Activated CD8-positive, alpha-beta memory T cell treated with anti-CD3 and anti-CD28 coated beads, Interleukin-2, amount 50 U/mL, for 24 hours (primary cell): ENCODE measurements around the gene MEIS3.
"Not testable (repeated sequence)": the region's sequence is repeated elsewhere in the genome, so short reads cannot be mapped to it uniquely, and the experiment has no call there.

Experiments used
- DNase-seq: peaks from one replicate; pipeline ENCODE4 v3.0.0-alpha.2; 2020; ENCODE audit errors: extremely low read depth

MEIS3 gene

DNA sequence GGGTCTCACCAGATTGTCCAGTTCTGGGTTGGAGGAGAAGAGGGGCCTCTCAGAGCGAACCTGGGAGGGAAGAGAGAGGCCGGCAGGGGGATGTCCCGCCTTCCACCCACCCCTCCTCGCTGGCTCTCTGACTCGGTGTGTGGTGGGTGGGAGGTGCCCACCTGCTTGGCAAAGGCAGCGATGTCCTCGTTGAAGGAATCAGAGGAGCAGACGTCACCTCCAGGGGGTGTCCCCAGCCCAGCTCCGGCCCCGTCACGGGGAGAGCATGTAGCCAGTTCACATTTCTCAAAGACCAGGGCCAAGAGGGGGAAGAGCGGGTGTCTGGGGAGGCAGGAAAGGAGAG lies 2.7 kb downstream of the MEIS3 start:
- no peak for DNase-seq

DNA sequence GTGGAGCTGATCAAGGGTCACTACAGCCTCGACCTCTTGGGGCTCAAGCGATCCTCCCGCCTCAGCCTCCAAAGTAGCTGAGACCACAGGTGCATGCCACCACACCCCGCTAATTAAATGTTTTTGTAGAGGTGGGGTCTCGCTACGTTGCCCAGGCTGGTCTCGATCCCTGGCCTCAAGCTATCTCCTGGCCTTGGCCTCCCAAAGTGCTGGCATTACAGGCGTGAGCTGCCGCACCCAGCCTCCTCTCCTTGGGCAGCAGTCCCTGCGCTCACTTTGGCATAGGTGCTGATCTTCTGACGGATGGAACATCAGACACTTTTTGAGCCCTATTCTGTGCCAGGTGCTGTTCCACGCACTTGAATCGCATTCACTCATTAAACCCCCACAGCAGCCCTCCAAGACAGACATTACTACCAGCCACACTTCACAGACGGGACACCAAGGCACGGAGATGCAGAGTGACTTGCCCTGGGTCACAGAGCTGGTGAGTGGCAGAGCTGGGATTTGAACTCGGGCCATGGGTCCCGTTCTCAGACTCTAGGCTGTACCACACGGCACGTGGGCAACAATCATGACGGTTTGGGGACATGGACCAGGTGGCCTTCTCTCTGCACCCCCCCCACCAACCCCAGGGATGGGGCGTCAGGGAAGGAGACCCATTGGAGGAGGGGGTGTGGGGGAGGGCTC lies 3.2 kb downstream of the MEIS3 start:
- DNase-seq: no peak

DNA sequence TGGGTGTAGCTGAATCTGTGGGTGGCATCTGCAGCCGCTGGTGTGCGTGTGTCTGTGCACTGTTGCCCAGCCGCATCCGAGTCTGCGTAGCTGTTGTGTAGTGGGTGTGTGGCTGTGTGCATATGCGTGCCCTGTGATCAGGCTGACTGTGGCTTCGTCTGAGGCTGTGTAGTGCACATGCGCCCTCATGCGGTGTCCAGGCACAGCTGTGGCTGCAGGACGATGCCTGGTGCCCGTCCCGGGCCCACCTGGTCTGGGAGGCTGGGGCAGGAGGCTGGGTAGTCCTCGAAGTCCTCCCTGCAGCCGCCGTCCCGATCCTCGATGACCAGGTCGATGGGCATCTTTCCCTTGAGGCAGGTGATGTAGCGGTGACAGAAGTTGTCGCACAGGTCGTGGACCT lies 4.9 kb downstream of the MEIS3 start:
- no peak for DNase-seq

DNA sequence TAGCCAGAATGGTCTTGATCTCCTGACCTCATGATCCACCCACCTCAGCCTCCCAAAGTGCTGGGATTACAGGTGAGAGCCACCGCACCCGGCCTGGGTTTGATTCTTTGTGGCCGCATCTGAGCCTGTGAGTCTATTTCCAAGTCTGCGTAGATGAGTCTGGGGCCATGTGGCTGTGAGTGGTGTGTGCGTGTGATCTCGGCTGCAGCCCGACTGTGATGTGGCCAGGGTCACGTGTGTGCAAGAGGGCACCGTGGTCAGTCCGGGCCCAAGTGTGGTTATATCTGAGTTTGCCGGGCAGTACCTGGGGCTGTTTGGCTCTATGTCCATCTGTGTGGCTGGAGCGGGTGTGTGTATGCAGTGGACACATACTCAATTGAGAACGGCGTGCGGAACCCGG lies 5.4 kb downstream of the MEIS3 start:
- no peak for DNase-seq

DNA sequence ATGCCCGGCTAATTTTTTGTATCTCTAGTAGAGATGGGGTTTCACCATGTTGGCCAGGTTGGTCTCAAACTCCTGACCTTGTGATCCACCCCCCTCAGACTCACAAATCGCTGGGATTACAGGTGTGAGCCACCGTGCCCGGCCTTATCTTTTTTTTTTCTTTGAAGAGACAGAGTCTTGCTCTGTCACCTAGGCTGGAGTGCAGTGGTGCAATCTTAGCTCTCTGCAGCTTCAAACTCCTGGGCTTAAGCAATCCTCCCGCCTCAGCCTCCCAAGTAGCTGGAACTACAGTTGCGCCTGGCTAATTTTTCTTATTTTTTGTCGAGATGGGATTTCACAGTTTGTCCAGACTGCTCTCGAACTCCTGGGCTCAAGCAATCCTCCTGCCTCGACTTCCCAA lies 7.6 kb downstream of the MEIS3 start:
- not testable (repeated sequence) for DNase-seq

DNA sequence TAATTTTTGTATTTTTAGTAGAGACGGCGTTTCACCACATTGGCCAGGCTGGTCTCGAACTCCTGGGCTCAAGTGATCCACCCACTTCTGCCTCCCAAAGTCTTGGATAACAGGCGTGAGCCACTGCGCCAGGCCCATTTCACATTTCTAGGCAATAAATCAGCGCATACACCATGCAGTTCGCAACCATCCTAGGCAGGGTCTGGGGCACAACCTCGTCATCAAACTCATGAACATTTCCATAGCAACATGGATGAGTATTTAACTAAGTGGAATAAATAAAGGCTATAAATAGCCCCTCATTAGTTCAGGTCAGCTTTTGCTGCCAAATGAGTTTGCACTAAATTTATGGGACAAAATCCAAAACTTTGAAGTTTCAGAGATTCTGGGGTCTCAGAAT lies 8.2 kb downstream of the MEIS3 start:
- no peak for DNase-seq

DNA sequence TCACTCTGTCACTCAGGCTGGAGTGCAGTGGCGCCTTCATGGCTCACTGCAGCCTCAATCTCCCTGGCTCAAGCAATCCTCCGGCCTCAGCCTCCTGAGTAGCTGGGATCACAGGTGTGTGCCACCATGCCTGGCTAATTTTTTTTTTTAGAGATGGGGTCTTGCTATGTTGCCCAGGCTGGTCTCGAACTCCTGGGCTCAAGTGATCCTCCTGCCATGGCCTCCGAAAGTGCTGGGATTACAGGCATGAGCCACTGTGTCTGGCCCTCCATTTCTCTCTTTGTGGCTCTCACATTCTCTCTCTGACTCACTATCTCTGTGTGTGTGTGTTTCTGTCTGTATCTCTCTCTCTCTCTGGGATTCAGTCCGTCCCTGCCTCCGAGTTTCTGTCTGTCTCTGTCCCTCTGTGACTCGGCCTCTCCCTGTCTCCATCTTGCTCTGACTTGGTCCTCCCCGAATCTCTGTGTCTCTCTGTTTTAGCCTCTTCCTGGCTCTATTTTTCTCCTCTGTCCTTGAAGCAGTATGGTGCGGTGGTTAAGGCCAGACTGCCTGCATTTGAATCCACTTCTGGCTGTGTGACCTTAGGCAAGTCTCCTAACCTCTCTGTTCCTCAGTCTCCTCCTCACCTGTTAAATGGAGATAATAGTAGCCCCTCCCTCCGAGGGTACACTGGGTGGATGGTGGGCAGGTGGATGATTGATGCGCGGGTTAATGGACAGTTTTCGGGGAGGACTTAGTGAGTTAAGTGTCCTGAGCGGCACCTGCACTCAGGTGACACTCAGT lies 11.0 kb downstream of the MEIS3 start:
- DNase-seq: no peak

DNA sequence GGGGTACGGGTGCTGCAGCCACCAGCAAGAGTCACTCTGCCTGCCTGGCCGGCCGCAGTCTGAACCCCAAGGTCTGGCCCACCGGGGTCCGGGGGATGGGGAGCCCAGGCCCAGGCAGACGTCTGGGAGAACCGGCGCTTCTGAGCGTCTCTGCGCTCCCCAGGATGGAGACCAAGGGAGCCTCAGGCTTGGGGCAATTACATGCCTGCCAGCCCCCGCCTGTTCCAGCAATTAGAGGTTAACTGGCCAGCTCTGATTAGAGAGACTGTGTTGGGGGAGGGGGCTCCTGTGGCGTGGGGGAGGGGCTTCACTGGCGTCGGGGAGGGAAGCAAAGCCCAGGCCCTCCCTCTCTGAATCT lies 11.9 kb downstream of the MEIS3 start:
- no peak for DNase-seq

DNA sequence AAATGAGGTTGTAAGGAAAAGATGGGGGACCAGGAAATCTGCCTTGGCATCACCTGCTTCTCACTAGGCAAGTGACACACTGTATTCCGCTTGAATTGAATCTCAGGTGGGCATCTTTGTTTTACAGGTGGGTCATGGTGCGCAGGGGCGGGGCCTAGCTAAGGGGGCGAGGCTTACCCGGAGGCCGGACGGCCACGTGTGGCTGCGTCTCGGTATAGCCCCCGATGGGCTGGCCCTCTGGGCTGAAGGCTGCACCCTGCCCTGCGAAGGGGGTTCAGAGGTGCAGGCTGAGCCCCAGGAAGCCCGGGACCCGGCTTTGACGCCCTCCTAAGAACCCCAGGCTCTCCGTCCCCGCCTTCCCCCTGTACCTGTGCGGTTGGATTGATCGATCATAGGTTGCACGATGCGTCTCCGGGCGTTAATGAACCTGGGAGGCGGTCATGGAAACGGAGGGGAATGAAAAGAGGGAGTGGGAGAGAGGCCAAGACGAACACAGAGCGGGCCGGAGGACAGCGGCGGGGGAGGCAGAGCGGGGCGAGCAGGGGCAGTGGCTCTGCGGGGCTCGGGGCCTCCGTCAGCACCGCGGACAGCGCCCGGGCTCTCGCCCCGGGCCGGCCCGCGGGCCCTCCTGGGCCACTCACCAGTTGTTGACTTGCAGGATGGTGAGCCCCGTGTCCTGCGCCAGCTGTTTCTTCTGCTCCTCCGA lies 12.5 kb downstream of the MEIS3 start:
- no peak for DNase-seq

DNA sequence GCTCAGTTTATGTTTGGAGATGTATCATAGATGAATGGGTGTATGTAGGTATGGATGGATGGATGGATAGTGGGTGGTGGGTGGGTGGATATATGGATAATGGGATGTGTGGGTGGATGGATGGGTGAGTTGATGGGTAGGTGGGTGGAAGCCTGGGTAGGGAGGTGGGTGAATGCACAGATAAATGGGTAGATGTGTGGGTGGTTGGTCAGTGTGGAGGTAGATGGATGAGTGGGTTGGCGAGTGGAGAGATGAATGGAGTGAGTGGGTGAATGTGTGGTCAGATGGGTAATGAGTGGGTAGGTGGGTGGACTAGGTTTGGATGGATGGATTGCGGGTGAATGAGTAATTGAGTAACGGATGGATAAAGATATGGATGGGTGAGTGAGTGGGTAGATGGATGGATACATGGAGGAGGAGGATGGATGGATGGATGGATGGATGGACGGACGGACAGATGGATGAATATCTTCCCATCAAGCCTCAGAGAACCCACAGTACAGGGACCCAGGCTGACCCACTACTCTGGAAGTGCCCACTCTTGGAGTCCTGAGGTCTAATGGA lies 13.4 kb downstream of the MEIS3 start:
- DNase-seq: no peak

DNA sequence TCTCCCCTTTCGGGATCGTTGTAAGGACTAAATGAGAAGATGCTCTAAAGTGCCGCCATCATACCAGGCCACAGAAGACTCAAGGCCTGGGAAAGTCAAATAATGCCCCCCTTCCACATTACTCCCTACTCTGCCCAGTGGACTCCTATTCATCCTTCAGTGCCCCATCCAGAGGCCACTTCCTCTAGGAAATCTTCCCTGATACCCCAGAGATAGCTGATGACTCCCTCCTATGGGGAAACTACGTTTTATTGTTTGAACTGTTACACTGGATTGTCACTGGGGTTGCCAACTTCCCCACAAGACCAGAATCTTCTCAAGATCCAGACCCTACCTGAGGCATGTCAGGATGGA lies 14.2 kb downstream of the MEIS3 start:
- no peak for DNase-seq

DNA sequence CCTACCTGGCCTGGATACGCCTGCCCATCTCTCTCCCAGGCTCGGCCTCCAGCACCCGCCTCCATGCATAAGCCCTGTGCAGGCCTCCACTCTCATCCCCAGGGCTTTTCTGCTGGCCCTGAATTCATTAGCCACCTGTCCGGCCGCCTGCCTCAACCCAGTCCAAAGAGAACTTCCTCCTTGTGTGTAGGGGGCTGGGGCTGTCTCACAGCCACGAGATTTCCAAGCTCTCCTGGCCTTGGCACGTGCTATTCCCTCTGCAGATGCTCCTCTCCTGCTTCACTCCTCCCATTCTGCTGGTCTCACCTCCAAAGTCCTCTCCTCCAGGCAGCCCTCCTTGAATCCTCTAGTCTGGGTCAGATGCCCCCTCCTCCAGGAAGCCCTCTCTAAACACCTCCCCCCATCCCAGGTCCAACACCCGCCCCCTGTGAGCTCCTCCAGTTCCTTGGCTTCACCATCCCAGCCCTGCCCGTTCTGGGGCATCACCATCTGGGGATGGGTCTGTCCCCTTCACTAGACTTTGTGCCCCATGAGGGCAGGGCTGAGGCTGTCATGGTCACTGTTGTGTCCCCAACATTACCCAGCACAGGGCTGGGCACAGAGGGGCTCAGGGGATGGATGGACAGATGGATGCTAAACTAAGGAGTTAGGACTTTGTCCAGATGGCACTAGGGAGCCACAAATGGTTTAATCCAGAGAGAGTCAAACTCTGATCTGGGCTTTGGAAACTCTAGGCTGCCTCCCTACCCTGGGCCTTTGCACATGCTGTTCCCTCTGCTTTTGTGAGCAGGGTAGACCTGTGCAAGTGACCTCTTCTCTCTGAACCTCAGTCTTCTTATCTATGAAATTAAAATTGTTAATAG lies 14.8 kb downstream of the MEIS3 start:
- no peak for DNase-seq

DNA sequence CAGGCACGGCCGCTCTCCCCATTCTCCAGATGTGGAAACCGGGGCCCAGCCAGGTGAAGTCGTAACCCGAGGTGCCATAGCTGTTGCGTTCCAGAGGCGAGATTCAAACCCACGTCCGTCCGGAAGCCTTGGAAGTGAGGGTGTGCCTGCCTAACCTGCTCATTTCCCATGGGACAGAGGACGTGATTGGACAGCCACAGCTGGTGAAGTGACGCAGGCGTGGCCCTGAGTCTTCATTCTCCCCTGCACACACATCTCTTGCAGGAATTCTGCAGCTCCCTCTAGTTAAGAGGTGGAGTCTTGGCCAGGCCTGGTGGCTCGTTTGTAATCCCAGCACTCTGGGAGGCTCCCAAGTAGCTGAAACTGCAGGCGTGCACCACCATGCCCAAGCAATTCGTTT lies 16.8 kb downstream of the MEIS3 start:
- DNase-seq: no peak

DNA sequence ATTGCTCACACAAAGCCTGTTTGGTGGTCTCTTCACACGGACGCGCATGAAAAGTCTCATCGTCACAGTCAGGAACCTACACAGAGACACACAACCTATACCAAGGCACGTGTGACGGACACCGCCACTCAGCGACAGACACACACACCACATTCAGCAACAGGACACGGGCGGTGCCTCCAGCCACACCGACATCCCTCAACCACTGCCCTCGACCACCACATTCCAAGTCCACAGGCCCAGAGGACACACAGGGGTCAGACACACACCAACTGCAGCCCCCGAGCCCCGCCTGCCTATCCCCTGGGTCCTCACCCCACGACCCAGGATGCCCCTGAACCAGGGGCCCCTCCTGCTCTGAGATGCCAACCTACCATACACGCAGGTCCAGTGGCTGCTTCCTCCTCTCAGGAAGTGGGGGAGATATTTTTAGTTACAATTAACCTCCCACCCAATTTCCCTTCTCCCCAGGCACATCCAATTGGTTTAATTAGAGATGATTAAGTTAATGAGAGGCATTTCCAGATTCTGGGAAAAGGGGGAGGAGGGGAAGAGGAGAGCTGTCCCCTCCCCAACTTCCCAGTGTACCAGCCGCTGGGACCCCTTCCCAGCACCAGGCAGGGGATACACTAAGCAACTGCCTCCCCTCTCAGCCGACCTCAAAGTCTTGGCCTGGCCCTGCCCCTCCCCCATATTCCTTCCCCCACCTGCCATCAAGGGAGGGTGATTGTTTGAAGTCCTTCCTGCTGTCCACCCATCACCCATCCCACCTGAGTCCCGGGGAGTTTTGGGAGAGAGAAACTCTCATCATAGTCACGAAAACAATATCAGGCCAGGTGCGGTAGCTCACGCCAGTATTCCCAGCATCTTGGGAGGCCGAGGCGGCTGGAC lies 20.4 kb downstream of the MEIS3 start:
- DNase-seq: no peak

DNA sequence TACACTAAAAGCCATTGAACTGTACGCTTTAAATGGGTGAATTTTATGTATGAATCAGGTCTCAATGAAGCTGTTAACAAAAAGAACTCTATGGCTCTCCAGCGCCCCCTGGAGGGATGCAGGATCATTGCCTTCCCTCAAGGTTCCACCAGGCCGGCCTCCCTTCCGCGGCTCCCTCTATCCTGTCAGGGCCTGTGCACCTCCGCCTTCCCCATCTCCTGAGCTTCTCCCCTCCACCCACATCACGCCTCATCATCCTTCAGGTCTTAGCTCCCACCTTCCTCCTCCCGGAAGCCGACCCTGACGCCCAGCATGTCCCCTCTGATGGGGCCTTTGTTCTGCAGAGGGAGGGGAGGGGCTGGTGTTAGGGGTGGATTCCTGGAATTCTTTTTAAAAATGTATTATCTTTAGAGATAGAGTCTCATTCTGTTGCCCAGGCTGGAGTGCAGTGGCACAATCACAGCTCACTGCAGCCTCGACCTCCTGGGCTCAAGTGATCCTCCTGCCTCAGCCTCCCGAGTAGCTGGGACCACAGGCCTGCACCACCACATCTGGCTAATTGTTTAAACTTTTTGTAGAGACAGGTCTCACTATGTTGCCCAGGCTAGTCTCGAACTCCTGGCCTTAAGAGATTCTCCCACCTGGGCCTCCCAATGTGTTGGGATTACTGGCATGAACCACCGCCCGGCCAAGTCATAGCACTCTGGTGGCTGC lies 27.7 kb downstream of the MEIS3 start:
- peak; percentile 62 for DNase-seq

DNA sequence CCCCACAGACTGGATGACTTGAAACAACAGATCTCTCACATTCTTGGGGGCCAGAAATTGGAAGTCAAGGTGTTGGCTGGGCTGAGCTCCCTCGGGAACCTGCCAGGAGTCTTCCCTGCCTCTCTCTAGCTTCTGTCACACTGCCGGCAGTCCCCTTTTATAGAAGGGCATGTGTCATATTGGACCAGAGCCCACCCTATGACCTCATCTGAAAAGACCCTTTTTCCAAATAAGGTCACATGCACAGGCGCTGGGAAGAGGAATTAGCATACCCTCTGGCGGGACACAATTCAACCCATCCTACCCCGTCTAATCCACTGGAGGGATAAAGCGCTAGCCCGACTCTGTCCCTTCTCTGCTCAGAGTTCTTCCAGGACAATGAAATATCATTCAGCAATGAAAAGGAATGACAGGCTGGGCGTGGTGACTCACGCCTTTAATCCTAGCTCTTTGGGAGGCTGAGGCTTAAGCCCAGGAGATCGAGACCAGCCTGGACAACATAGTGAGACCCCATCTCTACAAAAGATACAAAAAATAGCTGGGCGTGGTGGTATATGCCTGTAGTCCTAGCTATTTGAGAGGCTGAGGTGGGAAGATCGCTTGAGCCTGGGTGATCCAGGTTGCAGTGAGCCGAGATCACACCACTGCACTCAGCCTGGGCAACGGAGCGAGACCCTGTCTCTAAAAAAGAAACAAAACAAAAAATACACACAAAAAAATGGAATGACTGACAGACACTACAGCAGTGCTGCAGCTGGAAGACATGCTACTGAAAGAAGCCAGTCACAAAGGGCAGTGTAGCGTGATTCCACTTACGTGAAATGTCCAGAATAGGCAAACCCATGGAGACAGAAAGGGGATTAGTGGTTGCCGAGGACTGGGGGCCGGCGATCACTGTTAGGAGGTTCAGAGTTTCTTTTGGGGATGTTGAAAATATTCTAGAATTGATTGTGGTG lies 28.5 kb downstream of the MEIS3 start:
- no peak for DNase-seq

DNA sequence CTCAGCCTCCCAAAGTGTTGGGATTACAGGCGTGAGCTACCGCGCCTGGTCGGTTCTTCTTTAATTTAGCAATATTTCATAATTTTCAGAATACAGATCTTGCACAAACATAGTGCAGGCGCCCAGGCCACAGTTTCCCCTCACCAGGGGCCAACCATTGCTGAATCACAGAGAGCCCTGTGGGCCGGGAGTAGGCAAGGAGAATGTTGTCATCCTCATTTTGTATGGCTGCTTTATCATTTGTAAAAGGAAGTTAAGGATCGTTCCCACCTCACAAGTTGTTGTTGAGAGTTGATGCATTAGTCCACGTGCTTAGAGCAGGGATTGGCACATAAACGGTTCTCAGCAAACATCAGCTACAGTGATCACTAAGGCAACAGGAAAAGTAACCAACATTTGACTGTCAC lies 30.2 kb downstream of the MEIS3 start:
- no peak for DNase-seq

DNA sequence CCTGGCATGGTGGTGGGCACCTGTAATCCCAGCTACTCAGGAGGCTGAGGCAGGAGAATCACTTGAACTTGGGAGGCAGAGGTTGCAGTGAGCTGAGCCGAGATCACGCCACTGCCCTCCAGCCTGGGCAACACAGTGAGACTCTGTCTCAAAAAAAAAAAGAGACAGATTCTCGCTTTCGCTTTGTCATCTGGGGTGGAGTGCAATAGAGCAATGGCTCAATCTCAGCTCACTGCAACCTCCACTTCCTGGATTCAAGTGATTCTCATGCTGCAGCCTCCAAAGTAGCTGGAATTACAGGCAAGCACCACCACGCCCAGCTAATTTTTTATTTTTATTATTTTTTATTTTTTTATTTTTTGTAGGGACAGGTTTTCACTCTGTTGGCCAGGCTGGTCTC lies 30.6 kb downstream of the MEIS3 start:
- not testable (repeated sequence) for DNase-seq

DNA sequence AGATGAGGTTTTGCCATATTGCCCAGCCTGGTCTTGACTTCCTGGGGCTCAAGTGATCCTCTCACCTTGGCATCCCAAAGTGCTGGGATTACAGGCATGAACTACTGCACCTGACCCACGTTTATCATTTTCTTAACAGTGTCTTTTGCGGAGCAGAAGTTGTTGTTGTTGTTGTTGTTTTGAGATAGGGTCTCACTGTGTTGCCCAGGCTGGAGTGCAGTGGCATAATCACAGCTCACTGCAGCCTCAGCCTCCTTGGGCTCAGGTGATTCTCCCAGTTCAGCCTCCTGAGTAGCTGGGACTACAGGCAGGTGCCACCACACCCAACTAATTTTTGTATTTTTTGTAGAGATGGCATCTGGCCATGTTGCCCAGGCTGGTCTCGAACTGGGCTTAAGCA lies 31.7 kb downstream of the MEIS3 start:
- not testable (repeated sequence) for DNase-seq
